NB4 (cell line): ENCODE data around the gene MRPL12.

Source experiments
- MAX ChIP-seq: IDR thresholded peaks from 2 replicates; pipeline ENCODE4 v1.6.1; 2011; ENCODE audit warnings: low read depth, low read length
- MYC ChIP-seq: IDR thresholded peaks from 2 replicates; pipeline ENCODE4 v1.6.1; 2011; ENCODE audit warnings: low read depth, low read length
- POLR2A ChIP-seq: IDR thresholded peaks from 2 replicates; pipeline ENCODE4 v1.6.1; 2011; ENCODE audit warnings: mild to moderate bottlenecking; ENCODE audit not compliant: insufficient read length; ENCODE audit errors: extremely low read depth
- TF ChIP-seq, protein P1 (sequence below): IDR thresholded peaks from one replicate; pipeline ENCODE4 v1.5.1; 2012; ENCODE audit warnings: low read depth, low read length

DNA sequence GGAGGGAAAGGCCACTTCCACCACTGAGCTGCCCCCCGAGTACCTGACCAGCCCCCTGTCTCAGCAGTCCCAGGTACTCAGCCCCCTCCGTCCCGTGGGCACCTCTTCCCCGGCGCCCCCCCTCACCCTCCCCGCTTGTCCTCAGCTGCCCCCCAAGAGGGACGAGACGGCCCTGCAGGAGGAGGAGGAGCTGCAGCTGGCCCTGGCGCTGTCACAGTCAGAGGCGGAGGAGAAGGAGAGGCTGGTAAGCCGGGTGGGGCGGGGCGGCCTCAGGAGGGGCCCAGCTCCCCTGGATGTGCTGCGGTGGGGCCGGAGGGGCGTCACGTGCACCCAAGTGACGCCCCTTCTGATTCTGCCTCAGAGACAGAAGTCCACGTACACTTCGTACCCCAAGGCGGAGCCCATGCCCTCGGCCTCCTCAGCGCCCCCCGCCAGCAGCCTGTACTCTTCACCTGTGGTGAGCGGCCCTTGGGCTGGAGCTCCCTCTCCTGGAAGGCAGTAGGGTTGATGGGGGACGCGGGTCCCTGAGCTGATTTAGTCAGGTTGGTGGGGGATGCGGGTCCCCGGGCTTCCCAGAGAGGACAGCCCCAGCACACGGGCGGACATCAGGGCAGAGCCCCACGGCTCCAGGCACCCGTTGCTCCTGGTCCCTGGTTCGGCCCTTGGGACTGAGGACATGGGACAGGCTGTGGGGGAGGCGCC is 9.5 kb upstream of the MRPL12 start:
- TF ChIP-seq, protein P1, sequence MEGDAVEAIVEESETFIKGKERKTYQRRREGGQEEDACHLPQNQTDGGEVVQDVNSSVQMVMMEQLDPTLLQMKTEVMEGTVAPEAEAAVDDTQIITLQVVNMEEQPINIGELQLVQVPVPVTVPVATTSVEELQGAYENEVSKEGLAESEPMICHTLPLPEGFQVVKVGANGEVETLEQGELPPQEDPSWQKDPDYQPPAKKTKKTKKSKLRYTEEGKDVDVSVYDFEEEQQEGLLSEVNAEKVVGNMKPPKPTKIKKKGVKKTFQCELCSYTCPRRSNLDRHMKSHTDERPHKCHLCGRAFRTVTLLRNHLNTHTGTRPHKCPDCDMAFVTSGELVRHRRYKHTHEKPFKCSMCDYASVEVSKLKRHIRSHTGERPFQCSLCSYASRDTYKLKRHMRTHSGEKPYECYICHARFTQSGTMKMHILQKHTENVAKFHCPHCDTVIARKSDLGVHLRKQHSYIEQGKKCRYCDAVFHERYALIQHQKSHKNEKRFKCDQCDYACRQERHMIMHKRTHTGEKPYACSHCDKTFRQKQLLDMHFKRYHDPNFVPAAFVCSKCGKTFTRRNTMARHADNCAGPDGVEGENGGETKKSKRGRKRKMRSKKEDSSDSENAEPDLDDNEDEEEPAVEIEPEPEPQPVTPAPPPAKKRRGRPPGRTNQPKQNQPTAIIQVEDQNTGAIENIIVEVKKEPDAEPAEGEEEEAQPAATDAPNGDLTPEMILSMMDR, result no peak
- no peak for TF ChIP-seq POLR2A
- TF ChIP-seq MAX, result no peak
- TF ChIP-seq MYC, result no peak
